Neural cell (in vitro differentiated cells): ENCODE measurements around the gene PTGIS. TPM values are rescaled to one million over a fixed set of nuclear protein-coding genes. Genes with fewer than 3 reads are reported as not detected.

Source experiments
- H2AFZ ChIP-seq: fragments of 200-600, 300-800 bp; sonication (generic), shearing (Covaris generic); 2 replicates; pipeline ENCODE4 v1.6.0; 2014; ENCODE audit warnings: low read depth, mild to moderate bottlenecking, antibody characterized with exemption, low read length, moderate library complexity
- H3F3A ChIP-seq: fragments of 200-600 bp; shearing (Covaris generic); 2 replicates; pipeline ENCODE4 v1.6.1; 2016; ENCODE audit warnings: mild to moderate bottlenecking, moderate library complexity, mixed read lengths, antibody characterized with exemption, low read length; ENCODE audit not compliant: insufficient read depth, poor library complexity, severe bottlenecking
- H3K27ac ChIP-seq: fragments of 200-600, 300-800 bp; sonication (generic), shearing (Covaris generic); 2 replicates; pipeline ENCODE4 v1.5.1; 2014; ENCODE audit warnings: mild to moderate bottlenecking, low read length, moderate library complexity
- H3K27me3 ChIP-seq: fragments of 300-800, 200-600 bp; sonication (generic), shearing (Covaris generic); 2 replicates; pipeline ENCODE4 v1.6.0; 2014; ENCODE audit warnings: mild to moderate bottlenecking, low read depth, low read length, moderate library complexity; ENCODE audit not compliant: insufficient read depth
- H3K36me3 ChIP-seq: fragments of 300-800, 200-600 bp; sonication (generic), shearing (Covaris generic); 2 replicates; pipeline ENCODE4 v1.5.1; 2014; ENCODE audit warnings: mild to moderate bottlenecking, antibody characterized with exemption, low read length, moderate library complexity; ENCODE audit not compliant: insufficient read depth
- H3K4me2 ChIP-seq: fragments of 300-800, 200-600 bp; sonication (generic), shearing (Covaris generic); 2 replicates; pipeline ENCODE4 v1.6.0; 2014; ENCODE audit warnings: mild to moderate bottlenecking, low read length
- H3K4me3 ChIP-seq: fragments of 300-800, 200-600 bp; sonication (generic), shearing (Covaris generic); 2 replicates; pipeline ENCODE4 v1.5.1; 2014; ENCODE audit warnings: mild to moderate bottlenecking, low read length, moderate library complexity
- H3K79me2 ChIP-seq: fragments of 200-600 bp; shearing (Covaris generic); replicated peaks from 2 replicates; pipeline ENCODE4 v1.6.0; 2014; ENCODE audit warnings: mild to moderate bottlenecking, low read length, moderate library complexity; ENCODE audit not compliant: insufficient read depth
- H3K9ac ChIP-seq: fragments of 300-800, 200-600 bp; sonication (generic), shearing (Covaris generic); 2 replicates; pipeline ENCODE4 v1.6.1; 2016; ENCODE audit warnings: mild to moderate bottlenecking, low read length, mixed read lengths
- H3K9me2 ChIP-seq: fragments of 200-600 bp; shearing (Covaris generic); 2 replicates; pipeline ENCODE4 v1.6.1; 2016; ENCODE audit warnings: mild to moderate bottlenecking, low read length, mixed read lengths; ENCODE audit not compliant: insufficient read depth
- H3K9me3 ChIP-seq: fragments of 200-600, 300-800 bp; sonication (generic), shearing (Covaris generic); 2 replicates; pipeline ENCODE4 v1.6.1; 2016; ENCODE audit warnings: mild to moderate bottlenecking, mixed run types, low read length, moderate library complexity, mixed read lengths
- H4K20me1 ChIP-seq: fragments of 200-600 bp; shearing (Covaris generic); 2 replicates; pipeline ENCODE4 v1.6.1; 2016; ENCODE audit warnings: mild to moderate bottlenecking, mixed run types; ENCODE audit not compliant: insufficient read depth
- CTCF ChIP-seq: fragments of 450-650 bp; IDR thresholded peaks from 2 replicates; pipeline ENCODE4 v1.5.1; 2014; ENCODE audit warnings: antibody characterized with exemption, mild to moderate bottlenecking, moderate library complexity; ENCODE audit not compliant: poor library complexity, severe bottlenecking
- EP300 ChIP-seq: fragments of 450-650 bp; conservative IDR thresholded peaks from 2 replicates; pipeline ENCODE4 v1.6.1; 2014; ENCODE audit warnings: antibody characterized with exemption, mild to moderate bottlenecking, moderate library complexity; ENCODE audit not compliant: poor library complexity, severe bottlenecking
- EZH2 ChIP-seq: fragments of 200-600, 300-800 bp; shearing (Covaris generic), sonication (generic); IDR thresholded peaks from 2 replicates; pipeline ENCODE4 v1.6.1; 2014; ENCODE audit warnings: antibody characterized with exemption, low read length, borderline replicate concordance, mild to moderate bottlenecking; ENCODE audit not compliant: insufficient read depth, poor library complexity, severe bottlenecking
- MXI1 ChIP-seq: fragments of 450-650 bp; conservative IDR thresholded peaks from 2 replicates; pipeline ENCODE4 v1.6.1; 2014; ENCODE audit warnings: antibody characterized with exemption, mild to moderate bottlenecking; ENCODE audit not compliant: poor library complexity, severe bottlenecking
- POLR2AphosphoS5 ChIP-seq: IDR thresholded peaks from 2 replicates; pipeline ENCODE4 v1.6.1; 2012
- RAD21 ChIP-seq: fragments of 450-650 bp; conservative IDR thresholded peaks from 2 replicates; pipeline ENCODE4 v1.6.1; 2014; ENCODE audit warnings: antibody characterized with exemption, mild to moderate bottlenecking, moderate library complexity
- REST ChIP-seq: IDR thresholded peaks from 2 replicates; pipeline ENCODE4 v1.6.1; 2012; ENCODE audit warnings: borderline replicate concordance
- SMC3 ChIP-seq: fragments of 450-650 bp; conservative IDR thresholded peaks from 2 replicates; pipeline ENCODE4 v1.6.1; 2014; ENCODE audit warnings: antibody characterized with exemption, mild to moderate bottlenecking, moderate library complexity; ENCODE audit not compliant: poor library complexity
- TAF1 ChIP-seq: IDR thresholded peaks from 2 replicates; pipeline ENCODE4 v1.6.1; 2012; ENCODE audit warnings: low read depth
- polyA plus RNA-seq: library from polyadenylated mRNA; depleted of rRNA; stranded (reverse); fragments of >200 nt; gene quantifications from 2 replicates; pipeline ENCODE4 v1.2.3, GENCODE V29; 2014

Gene PTGIS
- polyA plus RNA-seq, 1 donor from 2014 or later = 3.2 TPM

- H3K36me3 ChIP-seq = no peaks in the 10 kb centered on the region
- H3K9me2 ChIP-seq = no peaks in the 10 kb centered on the region
- no peak overlapping the region for H3K27ac ChIP-seq
- no peak overlapping the region for H3K4me3 ChIP-seq
- H4K20me1 ChIP-seq = no peaks in the 10 kb centered on the region
- no peak overlapping the region for H3K4me2 ChIP-seq
- H3K9me3 ChIP-seq = no peaks in the 10 kb centered on the region
- no peaks in the 10 kb centered on the region for H3K27me3 ChIP-seq
- TF ChIP-seq CTCF (no peak), EP300 (no peak), EZH2 (no peak), SMC3 (no peak), RAD21 (no peak), POLR2AphosphoS5 (no peak), TAF1 (no peak), REST (no peak), MXI1 (no peak)
- no peaks in the 10 kb centered on the region for H3K79me2 ChIP-seq
- no peaks in the 10 kb centered on the region for H3F3A ChIP-seq
- H3K9ac ChIP-seq = no peak overlapping the region
- no peak overlapping the region for H2AFZ ChIP-seq
These were observed 39.6 kb upstream of the PTGIS start for GRCh38 chr20:49607568-49607967.

- TF ChIP-seq TAF1 (no peak), REST (no peak), RAD21 (no peak), EP300 (no peak), POLR2AphosphoS5 (no peak), MXI1 (no peak), CTCF (no peak)
- Histone ChIP-seq H2AFZ (no peak overlapping the region), H3K9ac (no peak overlapping the region), H3K9me2 (no peaks in the 10 kb centered on the region), H3K27ac (no peak overlapping the region), H3K4me3 (no peak overlapping the region), H4K20me1 (no peaks in the 10 kb centered on the region), H3K79me2 (no peaks in the 10 kb centered on the region), H3K27me3 (no peaks in the 10 kb centered on the region), H3K9me3 (no peaks in the 10 kb centered on the region), H3K36me3 (no peaks in the 10 kb centered on the region), H3K4me2 (no peak overlapping the region), H3F3A (no peaks in the 10 kb centered on the region)
These were observed 35.3 kb upstream of the PTGIS start for GRCh38 chr20:49603209-49603627.
